ENCODE measurements around the gene GNA14.

- TF ChIP-seq POLR2A (IDR thresholded peaks at IDR 0.05; ENCODE audit: low read length) (no peak), GATA1 (IDR thresholded peaks at IDR 0.05; ENCODE audit: low read depth, low read length) (no peak)
Measured at GRCh38 chr9:77643871-77644270, 4.3 kb downstream of the GNA14 start.
